HTR-8/SVneo (cell line): ENCODE measurements around the gene TENT4B.

Source experiments
- DNase-seq: peaks from one replicate; pipeline ENCODE4 v3.0.0; 2011; ENCODE audit warnings: low spot score, mixed read lengths; ENCODE audit not compliant: insufficient read length
- FAIRE-seq: peaks from 2 replicates; lab custom pipeline; 2011; peaks lifted over from hg19 to GRCh38; lab: Jason Lieb, UNC

Gene TENT4B

DNA sequence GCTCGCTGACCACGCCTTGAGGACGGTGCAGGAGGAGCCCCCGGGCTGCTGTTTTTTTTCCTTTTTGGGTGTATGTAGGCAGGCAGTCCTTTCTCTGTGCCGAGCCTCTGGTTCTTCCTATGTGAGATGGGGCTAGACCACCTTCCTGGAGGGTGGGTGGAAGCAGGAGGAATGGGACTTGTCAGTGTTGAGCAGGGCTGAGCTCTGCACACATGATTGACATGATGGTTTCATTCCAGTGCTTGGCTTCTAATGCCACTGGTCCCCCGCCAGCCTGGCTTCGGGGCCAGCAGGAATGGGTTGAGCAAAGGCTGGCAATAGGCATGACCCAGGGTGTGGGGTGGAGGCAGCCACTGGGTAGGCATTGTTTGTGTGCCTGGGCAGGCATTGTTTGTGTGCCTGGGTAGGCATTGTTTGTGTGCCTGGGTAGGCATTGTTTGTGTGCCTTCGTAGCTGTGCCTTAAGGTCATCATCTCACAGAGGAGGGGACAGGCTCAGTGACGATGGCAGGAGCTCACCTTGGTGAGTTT is 99.0 kb downstream of the TENT4B start:
- DNase-seq (no peak), FAIRE-seq (no peak)

DNA sequence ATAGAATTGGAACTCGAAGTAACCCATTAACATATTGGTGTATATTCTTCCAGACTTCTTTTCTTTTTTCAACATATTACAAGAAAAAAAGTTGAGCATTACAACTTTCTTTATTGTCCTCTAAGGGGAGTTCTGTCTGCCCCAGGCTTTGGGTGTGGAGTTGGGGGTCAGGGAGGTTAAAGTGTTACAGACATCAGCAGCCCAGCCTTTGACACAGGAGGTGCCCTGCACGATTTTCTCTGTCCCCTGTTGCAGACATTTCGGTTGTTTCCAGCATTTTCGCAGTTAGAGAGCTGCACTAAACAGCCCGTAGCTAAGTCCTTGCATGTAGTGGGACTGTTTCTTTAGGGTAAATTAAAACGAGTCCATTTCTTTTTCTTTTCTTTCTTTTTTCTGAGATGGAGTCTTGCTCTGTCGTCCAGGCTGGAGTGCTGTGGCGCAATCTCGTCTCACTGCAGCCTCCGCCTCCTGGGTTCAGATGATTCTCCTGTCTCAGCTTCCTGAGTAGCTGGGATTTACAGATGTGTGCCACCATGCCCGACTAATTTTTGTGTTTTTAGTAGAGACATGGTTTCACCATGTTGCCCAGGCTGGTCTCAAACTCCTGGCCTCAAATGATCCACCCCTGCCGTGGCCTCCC is 99.9 kb downstream of the TENT4B start:
- no peak for DNase-seq
- no peak for FAIRE-seq

DNA sequence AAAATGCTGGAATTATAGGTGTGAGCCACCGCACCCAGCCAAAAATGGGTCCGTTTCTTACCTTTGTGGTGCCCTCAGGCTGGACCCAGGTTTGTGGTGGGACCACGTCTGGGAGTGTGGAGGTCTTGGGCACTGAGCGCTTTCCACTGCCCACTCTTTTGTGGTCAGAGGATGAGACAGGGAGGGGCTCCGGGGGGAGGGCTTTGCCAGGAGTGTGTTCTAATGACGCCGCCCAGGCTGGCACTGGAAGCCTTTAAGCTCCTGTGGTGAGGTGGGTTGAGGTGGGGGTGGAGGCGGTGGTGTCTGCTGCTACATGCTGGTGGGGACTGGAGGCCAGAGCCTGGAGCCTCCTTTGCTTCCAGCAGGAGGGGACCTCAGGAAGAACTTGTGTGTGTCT is 100.4 kb downstream of the TENT4B start:
- DNase-seq (no peak), FAIRE-seq (no peak)

DNA sequence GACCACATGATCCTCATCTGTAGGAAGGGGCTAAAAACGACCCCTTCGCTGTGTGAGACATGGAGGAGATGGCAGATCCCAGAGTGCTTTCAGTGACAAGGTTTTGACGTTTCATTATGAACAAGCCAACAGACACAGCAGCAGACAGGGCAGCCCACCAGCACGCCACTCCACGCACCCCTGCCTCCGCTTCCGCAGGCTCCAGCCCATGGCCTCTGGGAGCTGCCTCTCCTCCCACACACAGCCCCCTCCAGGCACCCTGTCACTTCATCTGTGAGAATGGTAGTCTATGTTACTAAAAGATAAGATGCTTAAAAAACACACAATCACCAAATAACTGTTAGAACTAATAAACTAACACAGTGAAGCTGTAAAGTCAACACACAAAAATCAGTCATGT is 101.0 kb downstream of the TENT4B start:
- DNase-seq (no peak), FAIRE-seq (no peak)

DNA sequence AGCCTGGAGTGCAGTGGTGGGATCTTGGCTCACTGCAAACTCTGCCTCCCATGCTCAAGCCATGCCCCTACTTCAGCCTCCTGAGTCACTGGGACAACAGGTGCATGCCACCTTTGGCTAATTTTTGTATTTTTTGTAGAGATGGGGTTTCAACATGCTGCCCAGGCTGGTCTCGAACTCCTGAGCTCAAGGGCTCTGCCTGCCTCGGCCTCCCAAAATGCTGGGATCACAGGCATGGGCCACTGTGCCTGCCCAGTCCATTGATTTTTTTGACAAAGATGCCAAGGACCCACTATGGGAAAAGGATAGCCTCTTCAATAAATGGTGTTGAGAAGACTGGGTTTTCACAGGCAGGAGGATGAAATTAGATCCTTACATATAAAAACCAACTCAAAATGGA is 102.4 kb downstream of the TENT4B start:
- DNase-seq: no peak
- no peak for FAIRE-seq

DNA sequence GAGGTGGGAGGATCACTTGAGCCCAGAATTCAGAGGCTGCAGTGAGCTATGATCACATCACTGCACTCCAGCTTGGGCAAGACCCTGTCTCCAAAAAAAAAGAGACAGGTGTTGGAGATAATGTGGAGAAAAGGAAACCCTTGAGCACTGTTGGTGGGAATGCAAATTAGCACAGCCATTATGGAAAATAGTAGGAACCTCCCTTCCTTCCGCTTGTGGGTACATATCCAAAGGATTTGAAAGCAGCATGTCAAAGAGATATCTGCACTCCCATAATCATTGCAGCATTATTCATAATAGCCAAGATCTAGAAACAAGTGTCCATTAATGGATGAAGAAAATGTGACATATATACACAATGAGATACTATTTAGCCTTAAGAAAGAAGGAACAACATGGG is 103.5 kb downstream of the TENT4B start:
- DNase-seq (no peak), FAIRE-seq (no peak)

DNA sequence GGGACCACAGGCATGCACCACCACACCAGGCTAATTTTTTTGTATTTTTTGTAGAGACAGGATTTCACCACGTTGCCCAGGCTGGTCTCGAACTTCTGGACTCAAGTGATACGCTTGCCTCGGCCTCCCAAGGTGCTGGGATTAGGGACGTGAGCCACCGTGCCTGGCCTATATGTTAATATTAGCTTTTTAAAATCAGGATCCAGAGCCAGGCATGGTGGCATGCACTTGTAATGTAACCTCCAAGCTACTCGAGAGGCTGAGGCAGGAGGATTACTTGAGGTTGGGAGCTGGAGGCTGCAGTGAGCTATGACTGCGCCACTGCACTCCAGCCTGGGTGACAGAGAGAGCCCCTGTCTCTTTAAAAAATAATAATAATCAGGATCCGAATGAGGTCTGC is 104.8 kb downstream of the TENT4B start:
- no peak for FAIRE-seq

DNA sequence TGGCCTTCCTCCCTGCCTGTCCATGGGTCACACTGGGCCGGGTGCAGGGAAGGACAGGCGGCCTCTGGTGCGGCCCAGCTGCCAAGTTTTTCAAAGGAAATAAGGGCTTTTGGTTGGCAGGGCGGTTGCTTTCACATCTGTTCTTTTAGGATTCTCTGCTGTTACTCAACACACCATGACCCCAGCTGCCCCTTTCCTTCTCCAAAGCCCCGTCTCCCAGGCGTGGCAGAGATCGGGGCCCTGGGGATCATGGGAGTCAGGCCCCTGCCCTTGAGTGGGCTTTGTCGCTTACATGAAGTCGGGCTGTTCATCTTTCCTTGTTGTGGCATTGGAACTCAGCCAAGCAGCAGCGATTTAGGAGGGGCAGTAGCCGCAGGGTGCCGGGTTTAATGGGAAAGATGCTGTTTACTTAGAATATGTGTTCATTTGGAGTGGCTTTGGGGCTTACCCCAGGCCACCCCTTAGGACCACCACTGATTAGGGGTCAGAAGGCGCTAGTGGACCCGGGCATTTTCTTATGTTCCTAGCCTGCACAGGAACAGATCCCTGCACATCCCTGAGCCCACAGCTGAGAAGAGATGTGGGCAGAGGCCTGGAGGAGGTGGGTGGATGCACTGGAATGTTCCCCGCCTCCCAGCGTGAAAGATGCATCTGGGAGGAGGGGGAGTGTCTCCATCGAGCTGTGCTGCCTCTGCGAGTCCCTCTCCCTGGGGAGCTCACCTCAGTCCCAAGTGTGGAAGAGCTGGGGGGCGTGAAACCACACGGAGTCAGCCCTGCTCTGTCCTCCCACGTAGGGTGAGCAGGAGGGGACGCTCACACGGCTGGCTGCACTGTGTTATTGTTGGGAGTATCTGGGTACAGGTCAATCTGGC is 106.5 kb downstream of the TENT4B start:
- DNase-seq (no peak), FAIRE-seq (no peak)

More for the DNA sequence above, 104.8 kb downstream of the TENT4B start:
- no peak for DNase-seq

DNA sequence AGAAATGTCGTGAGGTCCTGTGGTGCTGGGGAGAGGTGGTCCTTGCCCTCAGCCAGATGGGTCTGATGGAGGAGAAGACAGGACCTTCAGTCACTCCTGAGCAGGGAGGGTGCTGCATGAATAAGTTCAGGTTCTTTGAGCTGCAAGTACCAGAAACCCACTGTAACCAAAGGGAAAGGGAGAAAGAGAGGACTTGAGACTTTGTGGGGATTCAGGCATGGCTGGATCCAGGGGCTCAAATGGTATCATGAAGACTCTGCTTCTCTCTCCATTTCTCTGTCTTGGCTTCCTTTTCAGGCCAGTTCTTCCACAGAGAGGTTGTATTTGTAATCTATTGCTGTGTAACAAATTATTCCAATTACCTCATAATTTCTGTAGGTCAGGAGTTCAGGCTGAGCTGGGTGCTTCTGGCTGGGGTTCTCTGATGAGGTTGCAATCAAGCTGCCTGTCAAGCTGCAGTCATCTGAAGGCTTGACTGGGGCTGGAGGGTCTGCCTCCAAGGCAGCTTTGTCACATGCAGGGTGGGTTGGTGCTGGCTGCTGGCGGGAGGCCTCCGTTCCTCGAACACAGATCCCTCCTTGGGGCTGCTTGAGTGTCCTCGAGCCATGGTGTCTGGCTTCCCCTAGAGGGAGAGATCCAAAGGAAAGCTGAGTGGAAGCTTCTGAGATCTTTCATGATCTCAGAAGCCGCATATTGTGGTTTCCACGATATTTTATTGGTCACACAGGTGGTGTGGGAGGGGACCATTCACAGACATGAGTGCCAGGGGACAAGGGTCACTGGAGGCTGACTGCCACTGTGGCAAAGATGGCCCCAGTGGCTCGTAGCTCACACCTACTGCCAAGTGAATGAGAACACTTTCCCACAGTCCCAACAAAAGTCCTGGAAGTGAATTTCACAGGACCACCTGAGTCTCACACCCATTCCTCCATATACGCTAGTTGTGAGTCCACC is 107.4 kb downstream of the TENT4B start:
- DNase-seq (no peak), FAIRE-seq (no peak)

DNA sequence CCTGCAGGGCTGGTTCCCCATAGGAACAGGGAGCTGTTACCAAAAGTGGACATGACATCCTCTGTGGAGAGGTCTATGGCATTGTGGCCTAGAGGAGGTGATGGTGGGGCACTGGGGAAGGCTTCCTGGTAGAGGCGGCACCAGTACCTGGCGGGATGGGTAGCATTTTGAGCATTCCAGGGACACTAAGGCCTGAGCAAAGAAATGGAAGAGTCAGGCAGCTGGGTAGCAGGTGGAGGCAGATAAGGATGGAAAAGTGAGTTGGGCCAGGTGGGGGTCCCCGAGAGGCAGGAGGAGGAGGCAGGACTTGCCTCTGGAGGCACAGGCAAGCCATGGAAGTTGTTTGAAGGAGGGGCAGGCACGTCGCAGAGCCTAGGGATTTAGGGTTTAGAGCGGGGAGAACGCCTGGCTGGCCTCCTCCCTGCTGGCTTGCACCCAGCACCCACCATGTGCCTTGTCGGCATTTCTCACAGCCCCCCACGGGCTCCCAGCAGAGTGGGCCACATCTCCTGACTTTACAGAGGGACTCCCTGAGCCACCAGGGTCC is 108.1 kb downstream of the TENT4B start:
- DNase-seq (no peak), FAIRE-seq (no peak)

DNA sequence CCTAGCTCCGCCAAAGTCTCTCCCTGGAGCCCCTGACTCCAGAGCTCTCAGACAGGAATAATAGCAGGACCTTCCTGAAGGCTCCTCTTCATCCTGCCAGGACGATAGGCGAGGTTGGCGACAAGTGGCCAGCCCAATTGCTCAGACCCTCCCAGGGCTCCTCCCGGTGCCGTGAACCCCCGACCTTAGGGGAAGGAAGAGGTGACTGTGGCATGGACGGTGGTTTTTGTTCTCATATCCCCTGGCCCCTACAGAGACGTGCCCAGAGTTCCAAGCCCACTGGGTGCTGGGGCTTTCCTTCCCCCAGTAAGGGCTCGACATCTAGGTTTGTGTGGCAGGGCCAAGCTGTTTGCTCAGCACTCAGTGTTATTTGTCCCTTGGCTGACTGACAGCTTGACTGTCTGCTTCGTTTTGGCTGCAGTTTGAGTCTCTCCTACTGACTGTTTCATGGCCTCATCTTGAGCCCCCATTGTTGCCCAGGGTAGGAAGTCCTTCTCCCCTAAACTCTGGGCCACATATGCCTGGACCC is 108.7 kb downstream of the TENT4B start:
- FAIRE-seq (no peak), DNase-seq (no peak)

DNA sequence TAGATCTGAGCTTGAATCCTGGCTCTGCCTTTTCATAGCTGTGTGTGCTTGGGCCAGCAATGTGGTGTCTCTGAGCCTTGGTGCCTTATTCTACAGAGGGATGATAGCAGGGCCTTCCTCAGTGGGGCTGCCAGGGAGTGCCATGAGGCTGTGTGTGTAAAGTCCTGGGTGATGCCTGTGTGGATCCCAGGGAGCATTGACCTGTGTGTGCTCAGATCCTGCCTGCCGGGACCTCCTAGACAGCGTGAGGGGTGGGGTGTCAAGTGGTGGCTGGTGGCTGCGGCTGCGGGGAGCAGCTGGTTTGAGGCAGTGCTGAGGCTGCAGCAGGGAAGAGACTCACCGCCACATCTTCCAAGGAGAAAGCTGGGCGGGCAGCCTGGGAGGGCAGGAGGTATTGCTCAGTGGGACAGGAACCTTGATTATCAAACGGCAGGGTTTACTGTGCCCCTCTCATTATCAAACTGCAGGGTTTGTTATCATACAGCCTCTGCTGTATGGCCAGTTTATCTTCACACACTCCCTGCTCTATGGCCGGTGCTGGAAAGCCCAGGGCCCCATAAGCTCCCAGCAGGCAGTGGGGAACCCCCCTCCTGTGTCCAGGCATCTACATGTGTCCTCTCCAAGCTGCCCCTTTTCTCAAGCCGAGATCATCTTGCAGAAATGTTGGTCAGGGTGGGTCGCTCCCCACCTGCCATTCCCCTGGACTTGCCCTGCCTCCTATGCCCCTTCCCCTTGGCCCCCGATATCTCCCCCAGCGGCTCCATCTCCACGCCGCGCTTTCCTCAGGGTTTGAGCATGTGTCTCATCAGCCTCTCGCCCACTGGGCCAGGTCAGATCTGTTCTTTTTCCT is 110.2 kb downstream of the TENT4B start:
- no peak for DNase-seq
- no peak for FAIRE-seq

DNA sequence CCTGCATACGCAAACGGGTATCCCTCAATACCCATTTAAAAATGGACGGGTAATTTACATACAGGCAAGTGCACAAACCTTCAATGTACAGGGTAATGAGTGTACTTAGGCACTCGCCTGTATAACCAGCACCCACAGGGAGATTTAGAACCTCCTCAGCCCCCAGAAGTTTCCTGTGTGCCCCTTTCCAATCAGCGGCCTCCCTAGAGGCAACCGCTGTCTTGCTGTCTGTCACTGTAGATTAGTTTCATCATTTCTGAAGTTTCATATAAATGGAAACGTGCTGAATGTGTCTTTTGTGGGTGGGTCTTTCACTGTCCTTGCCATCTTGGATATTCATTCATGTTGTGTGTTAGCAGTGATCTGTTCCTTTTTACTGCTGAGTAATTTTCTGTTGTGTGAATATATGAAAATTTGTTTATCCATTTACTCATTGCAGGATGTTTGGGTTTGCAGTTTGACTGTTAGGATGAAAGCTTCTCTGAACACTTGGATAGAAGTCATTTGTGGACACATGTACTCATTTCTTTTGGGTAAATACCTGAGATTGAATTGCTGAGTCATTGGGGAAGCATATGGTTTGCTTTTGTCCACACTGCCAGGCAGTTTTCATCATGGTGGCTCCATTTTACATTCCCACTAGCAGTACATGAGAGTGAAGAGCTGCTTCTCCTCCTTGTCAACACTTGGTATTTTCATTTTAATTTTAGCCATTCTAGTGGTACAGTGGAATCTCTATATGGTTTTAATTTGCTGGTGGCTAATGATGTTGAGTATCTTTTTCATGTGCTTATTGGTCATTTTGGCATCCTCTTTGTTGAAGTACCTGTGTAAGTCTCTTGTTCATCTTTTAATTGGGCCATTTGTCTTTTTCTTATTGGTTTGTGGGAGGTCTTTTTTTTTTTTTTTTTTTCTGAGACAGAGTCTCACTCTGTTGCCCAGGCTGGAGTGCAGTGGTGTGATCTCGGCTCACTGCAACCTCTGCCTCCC is 111.1 kb downstream of the TENT4B start:
- no peak for FAIRE-seq
- no peak for DNase-seq

DNA sequence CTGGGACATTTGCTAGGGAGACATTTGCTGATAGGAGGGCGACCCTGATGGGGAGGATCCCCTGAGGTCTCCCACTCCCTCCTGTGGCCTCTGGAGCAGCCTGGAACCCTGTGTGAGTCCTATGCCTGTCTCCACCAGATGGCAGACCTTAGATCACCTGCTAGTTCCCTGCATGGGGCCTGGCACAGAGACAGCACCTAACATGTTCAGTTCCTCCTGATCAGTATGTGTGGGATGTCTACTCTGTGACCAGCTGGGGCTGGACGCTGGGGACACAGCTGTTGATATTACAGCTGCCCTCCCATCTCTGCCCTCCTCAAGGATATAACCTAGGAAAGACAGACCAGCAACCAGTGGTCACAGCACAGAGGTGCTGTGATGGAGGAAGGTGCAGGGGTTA is 112.2 kb downstream of the TENT4B start:
- FAIRE-seq (no peak), DNase-seq (no peak)

DNA sequence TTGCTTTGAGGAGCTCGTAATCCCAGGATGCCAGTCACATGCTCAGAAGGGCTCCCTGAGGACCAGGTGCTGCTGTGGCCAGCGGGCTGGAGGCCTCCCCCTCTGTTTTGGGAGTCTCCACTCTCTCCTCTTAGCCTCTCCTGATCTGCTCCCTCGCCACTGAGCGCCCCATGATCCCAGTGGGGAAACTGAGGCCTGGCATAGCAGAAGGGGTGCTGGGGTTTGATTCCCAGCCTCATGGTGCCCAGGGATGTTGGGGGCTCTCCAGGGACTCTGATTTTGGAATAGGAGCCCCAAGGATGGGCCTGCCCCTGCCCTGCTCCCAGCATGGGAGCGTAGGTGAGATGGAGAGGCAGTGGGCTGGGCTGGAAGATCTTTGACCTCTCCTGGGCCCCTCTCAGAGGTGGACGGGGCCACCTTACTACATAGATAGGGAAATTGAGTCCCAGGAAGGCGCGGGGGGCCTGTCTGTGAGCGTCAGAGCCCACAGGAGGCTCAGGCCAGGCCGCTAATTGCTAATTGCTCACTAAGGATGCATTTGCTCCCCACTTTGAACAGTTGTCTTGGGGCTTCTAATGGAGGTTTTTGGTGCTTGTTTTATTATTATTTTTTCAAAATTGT is 112.7 kb downstream of the TENT4B start:
- no peak for FAIRE-seq

DNA sequence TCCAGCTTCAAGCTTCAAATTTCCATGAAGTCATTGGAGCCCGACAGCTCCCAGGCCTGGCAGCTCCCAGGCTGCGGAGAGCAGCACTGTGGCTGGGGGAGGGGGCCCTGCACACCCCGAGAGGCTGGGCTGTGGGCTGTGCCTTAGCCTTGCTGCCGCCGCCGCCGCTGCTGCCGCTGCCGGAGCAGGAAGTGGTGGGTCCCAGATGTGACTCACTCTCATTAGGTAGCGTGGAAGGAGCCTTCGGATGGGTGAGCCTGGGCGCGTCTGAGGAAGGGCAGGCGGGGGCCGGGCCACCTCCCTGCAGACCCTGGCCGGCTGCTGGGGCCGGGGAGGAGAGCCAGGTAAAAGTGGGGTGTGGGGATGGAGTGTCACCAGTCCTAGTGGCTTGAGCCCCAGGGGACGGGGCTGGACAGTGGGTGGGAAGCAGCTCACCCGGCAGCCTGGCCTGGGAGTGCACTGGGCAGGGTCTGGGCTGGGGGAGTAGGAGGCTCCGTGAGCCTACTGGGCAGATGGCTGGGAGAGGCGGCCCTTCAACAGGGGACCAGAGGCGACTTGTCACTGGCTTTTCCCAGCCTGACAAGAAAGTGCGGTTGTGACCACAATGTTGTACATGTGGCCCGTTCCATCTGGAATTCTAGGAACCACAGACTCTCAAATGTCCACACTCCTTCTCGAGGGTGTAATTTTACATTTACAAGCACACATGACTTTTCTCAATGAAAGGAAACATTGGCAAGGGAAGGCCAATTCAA is 113.4 kb downstream of the TENT4B start, which contains the start of gene ADCY7:
Gene ADCY7 (plus strand): TSS at position 215 of the 755 bp plus-strand sequence. CDS start 21,629 bp downstream, outside the sequence.
- DNase-seq: peak; percentile 79
- peak; percentile 66 for FAIRE-seq

More for the DNA sequence above, 112.7 kb downstream of the TENT4B start:
- no peak for DNase-seq
